Measurements from ENCODE around the gene C1QTNF1.

C1QTNF1 gene, protein sequence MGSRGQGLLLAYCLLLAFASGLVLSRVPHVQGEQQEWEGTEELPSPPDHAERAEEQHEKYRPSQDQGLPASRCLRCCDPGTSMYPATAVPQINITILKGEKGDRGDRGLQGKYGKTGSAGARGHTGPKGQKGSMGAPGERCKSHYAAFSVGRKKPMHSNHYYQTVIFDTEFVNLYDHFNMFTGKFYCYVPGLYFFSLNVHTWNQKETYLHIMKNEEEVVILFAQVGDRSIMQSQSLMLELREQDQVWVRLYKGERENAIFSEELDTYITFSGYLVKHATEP

GRCh38 chr17:79023886-79024771, at the start of gene C1QTNF1:
Gene C1QTNF1 (plus strand): TSS chr17:79024169. CDS start chr17:79043969, 19,800 bp downstream.
- peak in 1 of 2 donors; percentile 49 for DNase-seq

GRCh38 chr17:78974635-78975591, 49.1 kb upstream of the C1QTNF1 start:
- DNase-seq = no peak

DNA sequence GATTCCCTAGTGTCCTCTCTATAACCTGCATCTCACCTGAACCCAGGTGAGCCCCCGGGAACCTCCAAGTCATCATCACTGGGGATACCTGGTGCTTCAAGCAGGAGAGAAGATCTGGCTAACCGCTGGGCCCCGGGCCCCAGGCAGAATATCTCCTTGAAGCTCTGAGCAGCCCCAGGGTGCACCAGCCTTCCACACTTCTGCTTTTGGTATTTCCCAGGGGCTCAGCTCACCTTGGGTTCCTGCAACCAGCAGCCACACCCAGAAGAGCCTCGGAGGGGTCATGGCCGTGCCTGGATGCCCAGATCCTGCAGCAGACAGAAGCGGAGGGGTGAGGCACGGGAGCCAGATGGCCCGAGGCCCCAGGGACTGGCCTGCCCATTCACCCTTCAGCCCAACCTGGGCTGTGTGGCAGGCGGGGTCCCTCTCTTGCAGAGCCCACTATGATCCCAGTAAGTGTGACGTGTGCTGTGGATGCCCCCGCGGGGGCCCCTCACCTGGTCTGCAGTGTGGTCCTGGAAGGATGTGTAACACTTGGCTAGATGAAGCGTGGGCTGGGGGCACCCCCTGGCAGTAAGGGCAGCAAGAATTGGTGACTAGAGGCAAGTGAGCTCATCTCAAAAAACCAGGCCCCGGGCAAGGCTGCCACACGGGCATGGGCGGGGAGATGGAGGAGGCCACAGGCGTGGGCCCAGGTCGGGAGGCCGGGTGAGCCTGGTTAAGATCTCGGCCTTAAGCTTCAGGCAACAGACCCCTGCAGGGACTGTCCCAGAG, 46.9 kb upstream of the C1QTNF1 start:
- DNase-seq = no peak

DNA sequence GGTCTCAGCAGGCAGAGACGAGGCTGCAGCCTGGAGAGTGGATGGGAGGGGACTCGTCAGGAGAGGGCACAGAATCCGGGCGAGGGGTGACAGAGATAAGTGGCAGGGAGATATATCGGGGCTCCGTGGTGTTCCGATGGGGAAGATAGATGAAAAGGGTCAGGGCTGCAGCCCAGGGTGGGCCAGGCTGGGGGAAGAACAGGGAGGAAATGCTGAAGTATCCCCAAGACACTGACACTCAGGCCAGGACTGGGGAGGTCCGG, 46.4 kb upstream of the C1QTNF1 start:
- no peak for DNase-seq

- no peak for DNase-seq
These were observed 45.7 kb upstream of the C1QTNF1 start for GRCh38 chr17:78977997-78978973.

GRCh38 chr17:78979780-78980623, 44.0 kb upstream of the C1QTNF1 start, which contains the start of gene LGALS3BP:
Gene LGALS3BP (minus strand): TSS chr17:78979923. CDS start chr17:78977191, 2,732 bp downstream.
- DNase-seq = peak; percentile 24 to 29

DNA sequence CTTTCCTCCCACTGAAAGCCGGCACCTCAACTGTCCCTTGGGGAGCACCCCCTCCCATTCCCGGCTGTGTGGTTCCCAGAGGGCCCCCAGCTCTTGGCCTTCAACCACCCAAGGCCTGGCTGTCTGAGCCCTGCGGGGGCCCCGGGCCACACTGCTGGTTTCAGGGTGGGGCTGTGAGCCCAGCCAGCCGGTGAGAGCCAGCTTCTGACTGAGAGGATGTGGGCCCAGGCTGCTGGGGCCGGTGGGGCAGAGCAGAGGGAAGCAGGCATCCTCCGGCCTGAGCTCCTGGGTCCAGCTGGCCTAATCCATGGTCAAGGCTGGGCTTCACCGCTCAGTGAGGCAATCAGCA, 43.4 kb upstream of the C1QTNF1 start:
- DNase-seq = no peak

GRCh38 chr17:78981010-78981888, 42.7 kb upstream of the C1QTNF1 start:
- no peak for DNase-seq

- DNase-seq = no peak
These were observed 38.6 kb upstream of the C1QTNF1 start for GRCh38 chr17:78985395-78985794.

- no peak for DNase-seq
These were observed 37.8 kb upstream of the C1QTNF1 start for GRCh38 chr17:78986048-78986648.

GRCh38 chr17:78986649-78987328, 37.2 kb upstream of the C1QTNF1 start:
- no peak for DNase-seq

- no peak for DNase-seq
These were observed 35.8 kb upstream of the C1QTNF1 start for GRCh38 chr17:78988152-78988551.

GRCh38 chr17:78990349-78991016, 33.5 kb upstream of the C1QTNF1 start:
- DNase-seq = no peak

- DNase-seq = no peak
These were observed 32.8 kb upstream of the C1QTNF1 start for GRCh38 chr17:78991017-78991738.

- DNase-seq = no peak
These were observed 31.9 kb upstream of the C1QTNF1 start for GRCh38 chr17:78991906-78992532.

DNA sequence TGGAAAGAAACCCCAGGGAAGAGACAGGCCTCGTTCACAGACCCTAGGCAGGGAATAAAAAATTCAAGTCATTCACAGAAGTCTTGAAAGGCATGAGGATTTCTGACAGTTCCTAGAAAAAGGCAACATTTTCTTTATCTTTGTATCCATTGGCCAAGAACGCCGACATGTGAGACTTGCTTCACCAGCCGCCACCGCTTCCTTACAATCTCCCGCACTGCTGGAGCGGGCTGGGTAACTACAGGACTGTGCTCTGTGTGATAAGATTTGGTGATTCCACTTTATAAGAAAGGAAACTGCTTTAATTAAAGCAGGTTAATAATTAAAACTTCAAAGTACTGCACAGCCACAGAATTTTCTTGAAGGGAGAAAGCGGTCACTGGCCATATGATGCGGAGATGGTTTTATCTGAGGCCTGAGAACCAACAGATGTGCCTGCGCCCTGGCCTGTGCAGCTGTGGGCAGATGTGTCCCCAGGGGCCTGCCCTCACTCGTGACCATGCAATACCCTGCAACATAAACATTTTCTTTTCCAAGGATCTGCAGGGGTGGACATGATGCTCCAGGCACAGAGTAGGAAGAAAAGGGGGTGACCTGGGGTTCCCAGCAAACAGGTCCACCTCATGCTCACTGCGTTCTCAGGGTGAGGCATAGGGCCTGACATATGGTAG, 31.3 kb upstream of the C1QTNF1 start:
- no peak for DNase-seq
